ENCODE measurements around the gene SNIP1.

SNIP1 gene

DNA sequence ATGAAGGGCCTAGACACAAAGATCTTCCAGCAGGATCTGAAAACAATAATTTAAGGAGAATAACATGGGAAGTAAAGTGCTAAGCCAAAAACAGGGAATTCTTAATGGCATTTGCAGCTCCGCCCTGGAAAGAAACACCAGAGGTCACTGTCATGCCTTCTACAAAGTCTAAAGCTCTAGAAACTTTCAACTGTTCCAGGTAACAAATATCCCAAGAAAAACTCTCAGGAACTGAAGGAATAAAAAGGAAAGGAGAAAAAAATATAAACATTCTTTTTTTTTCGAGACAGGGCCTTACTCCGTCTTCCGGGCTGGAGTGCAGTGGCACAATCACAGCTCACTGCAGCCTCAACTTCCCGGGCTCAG, 66.5 kb downstream of the SNIP1 start:
- H3K4me3 ChIP-seq (ENCODE audit: low read length): no peak overlapping the region
- peaks cover 13% of the 10 kb centered on the region for H3K36me3 ChIP-seq (ENCODE audit: insufficient read depth, low read length)
- no peaks in the 10 kb centered on the region for H3K4me1 ChIP-seq (ENCODE audit: insufficient read depth, low read length)

DNA sequence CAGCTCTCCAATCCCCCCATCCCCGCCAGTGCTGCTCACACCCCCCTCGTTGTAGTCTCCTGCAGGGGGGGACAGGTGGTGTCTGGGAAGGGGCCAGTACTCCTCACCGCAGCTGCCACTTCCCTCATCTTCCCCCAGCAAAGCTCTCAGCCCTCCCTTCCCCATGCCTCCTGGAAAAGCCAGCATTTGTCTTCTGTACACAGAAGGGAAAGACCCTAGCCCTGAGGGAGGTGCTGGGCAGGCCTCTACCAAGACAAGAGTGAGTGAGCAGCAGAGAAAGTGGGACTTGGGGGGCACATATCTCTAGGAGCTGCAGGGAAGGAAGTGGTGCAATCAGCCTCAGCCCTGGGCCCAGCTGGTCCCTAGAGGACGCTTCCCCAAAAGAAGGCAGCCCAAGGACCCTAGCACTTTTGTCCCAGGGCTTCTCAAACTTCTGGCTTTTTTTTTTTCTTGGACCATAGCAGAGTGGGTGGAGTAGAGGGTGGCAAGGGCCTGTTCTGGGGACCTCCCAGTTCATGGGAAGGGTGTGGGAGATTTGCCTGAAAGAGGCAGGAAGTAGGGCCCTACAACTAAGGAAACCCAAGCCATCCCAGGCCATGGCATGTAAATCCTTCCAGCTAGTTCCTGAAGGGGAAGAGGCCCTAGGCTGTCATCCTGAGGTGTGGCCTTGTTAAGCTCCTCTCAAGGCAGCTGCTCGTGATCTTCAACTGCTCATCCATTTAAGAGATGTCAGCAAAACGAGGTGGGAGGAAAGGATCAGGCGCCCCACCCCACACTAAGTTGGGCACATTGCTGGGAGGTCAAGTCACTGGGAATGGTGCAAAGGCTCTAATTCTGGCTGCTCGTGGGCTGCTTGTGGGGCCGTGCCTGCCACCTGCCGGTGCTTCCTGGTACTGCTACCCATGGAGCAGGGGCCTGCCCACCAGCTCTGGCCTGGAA, 67.1 kb downstream of the SNIP1 start:
- no peaks in the 10 kb centered on the region for H3K9me3 ChIP-seq (ENCODE audit: low read length)
- no peak overlapping the region for H2AFZ ChIP-seq (ENCODE audit: low read depth, low read length)
- peaks cover 18% of the 10 kb centered on the region for H3K36me3 ChIP-seq (ENCODE audit: insufficient read depth, low read length)
- no peaks in the 10 kb centered on the region for H3K27me3 ChIP-seq (ENCODE audit: insufficient read depth, low read length)
- no peak overlapping the region for H3K4me3 ChIP-seq (ENCODE audit: low read length)
- no peaks in the 10 kb centered on the region for H3K4me1 ChIP-seq (ENCODE audit: insufficient read depth, low read length)

More for the DNA sequence above, 66.5 kb downstream of the SNIP1 start:
- Histone ChIP-seq H3K9me3 (ENCODE audit: low read length) (no peaks in the 10 kb centered on the region), H2AFZ (ENCODE audit: low read depth, low read length) (no peak overlapping the region), H3K27me3 (ENCODE audit: insufficient read depth, low read length) (no peaks in the 10 kb centered on the region)

DNA sequence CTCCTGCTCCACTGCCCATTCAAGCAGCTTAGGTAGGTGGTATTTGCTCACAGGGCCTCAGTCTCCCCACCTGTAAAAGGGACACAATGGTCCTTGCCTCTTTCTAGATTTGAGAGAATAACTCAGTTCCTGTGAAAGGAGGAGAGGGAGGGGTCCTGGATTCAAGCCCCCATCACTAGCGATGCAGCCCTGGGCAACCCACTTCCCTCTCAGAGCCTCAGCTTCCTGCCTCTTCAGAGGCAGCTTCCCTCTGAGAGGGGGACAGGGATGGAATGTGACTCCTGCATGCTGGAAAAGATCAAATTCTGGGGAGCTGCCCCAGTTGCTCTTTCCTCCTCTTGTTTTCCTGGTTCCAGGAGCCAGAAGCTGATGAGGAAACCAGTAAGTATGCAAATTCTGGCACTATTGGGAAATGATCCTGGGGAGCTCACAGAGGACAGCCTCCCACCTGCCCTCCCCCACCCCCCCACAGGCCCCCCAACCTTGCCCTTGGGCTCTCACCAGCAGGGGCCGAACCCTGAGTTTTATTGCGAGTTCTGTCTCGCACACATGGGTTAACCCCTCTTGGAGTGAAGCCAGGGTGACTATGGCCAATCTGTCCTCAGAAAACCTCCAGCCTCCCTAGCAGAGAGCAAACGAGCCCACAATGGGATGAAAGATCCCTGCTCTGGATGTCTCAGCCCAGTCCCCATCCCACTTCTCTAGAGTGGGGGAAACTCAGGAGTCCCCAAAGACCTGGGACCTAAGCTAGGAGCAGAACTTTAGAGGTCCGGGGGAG, 68.0 kb downstream of the SNIP1 start:
- Histone ChIP-seq H3K36me3 (ENCODE audit: insufficient read depth, low read length) (peaks cover 22% of the 10 kb centered on the region), H3K4me3 (ENCODE audit: low read length) (no peak overlapping the region), H3K4me1 (ENCODE audit: insufficient read depth, low read length) (no peaks in the 10 kb centered on the region), H3K27me3 (ENCODE audit: insufficient read depth, low read length) (no peaks in the 10 kb centered on the region), H3K9me3 (ENCODE audit: low read length) (no peaks in the 10 kb centered on the region), H2AFZ (ENCODE audit: low read depth, low read length) (no peak overlapping the region)

Data from neuron (in vitro differentiated cells).